Ovary (tissue), 3 donors: ENCODE data around the gene R3HDM2.
"Not testable (repeated sequence)": the region's sequence is repeated elsewhere in the genome, so short reads cannot be mapped to it uniquely, and the experiment has no call there.

Experiments
- CTCF ChIP-seq, 3 donors: fragments of 450-650 bp in 2 of 3; fragments of 200-600 bp in 1 of 3; IDR thresholded peaks; one replicate each; pipeline versions ENCODE4 v1.5.1 to v1.8.0; 2016 to 2022; ENCODE audit warnings: antibody characterized with exemption in 3 of 3, mild to moderate bottlenecking in 1 of 3
- EP300 ChIP-seq: sonication (generic); formaldehyde crosslinking; IDR thresholded peaks from one replicate; pipeline ENCODE4 v1.6.1; 2017; ENCODE audit warnings: antibody characterized with exemption
- POLR2A ChIP-seq: fragments of 450-650 bp; IDR thresholded peaks from one replicate; pipeline ENCODE4 v1.6.1; 2017; ENCODE audit warnings: antibody characterized with exemption, mild to moderate bottlenecking, moderate library complexity
- donor health status: DM: no; HTN: no; CAD: no.

DNA sequence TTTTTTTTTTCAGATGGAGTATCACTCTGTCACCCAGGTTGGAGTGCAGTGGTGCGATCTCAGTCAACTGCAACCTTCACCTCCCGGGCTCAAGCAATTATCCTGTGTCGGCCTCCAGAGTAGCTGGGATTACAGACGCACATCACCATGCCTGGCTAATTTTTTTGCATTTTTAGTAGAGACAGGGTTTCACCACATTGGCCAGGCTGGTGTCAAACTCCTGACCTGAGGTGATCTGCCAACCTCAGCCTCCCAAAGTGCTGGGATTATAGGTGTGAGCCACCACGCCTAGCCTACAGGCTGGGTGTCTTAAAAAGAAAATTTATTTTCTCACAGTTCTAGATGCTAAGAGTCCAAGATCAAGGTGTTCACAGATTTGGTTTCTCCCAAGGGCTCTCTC lies 66.7 kb downstream of the R3HDM2 start:
- not testable (repeated sequence) for TF ChIP-seq CTCF (IDR thresholded peaks at IDR 0.05); POLR2A; EP300
